GM18499 (cell line): ENCODE measurements around the gene RAX2.
"Not testable (repeated sequence)": the region's sequence is repeated elsewhere in the genome, so short reads cannot be mapped to it uniquely, and the experiment has no call there.

Experiments
- ATAC-seq: cut with Tn5 transposase; IDR thresholded peaks from one replicate; pipeline ENCODE4 v1.9.1; 2021; ENCODE audit warnings: moderate number of reproducible peaks; ENCODE audit not compliant: insufficient read depth, unreplicated experiment

Gene RAX2

GRCh38 chr19:3762501-3763459 lies 9.2 kb downstream of the RAX2 start, which contains the start of gene MRPL54:
Gene MRPL54, plus strand, starts transcription at chr19:3762682. Its CDS starts 19 bp downstream, at chr19:3762701.
- peak; percentile 52 for ATAC-seq

GRCh38 chr19:3762130-3762473 lies 9.9 kb downstream of the RAX2 start:
- no peak for ATAC-seq

GRCh38 chr19:3761382-3762129 lies 10.5 kb downstream of the RAX2 start, which contains the start of gene APBA3:
Gene APBA3, minus strand, starts transcription at chr19:3761692. Its CDS starts 1,428 bp downstream, at chr19:3760264.
- ATAC-seq, result no peak

- ATAC-seq, result no peak
Measured at GRCh38 chr19:3760871-3761361, 11.1 kb downstream of the RAX2 start.

GRCh38 chr19:3759482-3760254 lies 12.4 kb downstream of the RAX2 start:
- ATAC-seq, result no peak

GRCh38 chr19:3758297-3758696 lies 13.7 kb downstream of the RAX2 start:
- not testable (repeated sequence) for ATAC-seq

- ATAC-seq, result not testable (repeated sequence)
Measured at GRCh38 chr19:3757705-3758104, 14.3 kb downstream of the RAX2 start.

- no peak for ATAC-seq
Measured at GRCh38 chr19:3753631-3754410, 18.2 kb downstream of the RAX2 start.

GRCh38 chr19:3752492-3752891 lies 19.5 kb downstream of the RAX2 start:
- no peak for ATAC-seq

GRCh38 chr19:3751236-3751635 lies 20.8 kb downstream of the RAX2 start:
- ATAC-seq, result no peak

- ATAC-seq, result no peak
Measured at GRCh38 chr19:3750211-3750610, 21.8 kb downstream of the RAX2 start.

- ATAC-seq, result no peak
Measured at GRCh38 chr19:3748965-3749364, 23.1 kb downstream of the RAX2 start.

- ATAC-seq, result no peak
Measured at GRCh38 chr19:3746371-3747056, 25.5 kb downstream of the RAX2 start.

- ATAC-seq, result no peak
Measured at GRCh38 chr19:3745363-3746045, 26.5 kb downstream of the RAX2 start.

- ATAC-seq, result no peak
Measured at GRCh38 chr19:3743486-3743885, 28.5 kb downstream of the RAX2 start.

GRCh38 chr19:3740431-3740830 lies 31.6 kb downstream of the RAX2 start:
- no peak for ATAC-seq

GRCh38 chr19:3738477-3739220 lies 33.4 kb downstream of the RAX2 start:
- ATAC-seq, result no peak
